ENCODE measurements around the gene PIK3CB. TPM values are rescaled to one million over a fixed set of nuclear protein-coding genes. Genes with fewer than 3 reads are reported as not detected.

The PIK3CB gene
- total and polyA plus RNA-seq, 10 of the 15 experiments (the other 5 are each of a cell fraction or from before 2014, with no cell fraction given), result 5.0 to 18.4 (median 10.4) TPM

GRCh38 chr3:138812806-138813205, 21.9 kb downstream of the PIK3CB start:
- intact Hi-C loops (cut with micrococcal nuclease; ENCODE audit: unreplicated experiment), result no loop called here
- POLR2A ChIA-PET, result no interaction called here
- Histone ChIP-seq H3K27ac (ENCODE audit: control insufficient read depth, insufficient read depth) (no peak overlapping the region), H3K79me2 (ENCODE audit: control insufficient read depth, insufficient read depth, low read length) (peaks cover 19% of the 10 kb centered on the region), H3K36me3 (ENCODE audit: control insufficient read depth in 2 of 2, insufficient read depth in 2 of 2, low read length in 1 of 2) (no peaks in the 10 kb centered on the region), H4K20me1 (ENCODE audit: control insufficient read depth, insufficient read depth) (no peaks in the 10 kb centered on the region), H3K4me1 (ENCODE audit: control insufficient read depth, insufficient read depth, low read length) (peaks cover 3% of the 10 kb centered on the region; the same call in 1 of the 2 replicates), H3K9ac (ENCODE audit: control insufficient read depth, insufficient read depth, low read length) (no peak overlapping the region), H2AFZ (ENCODE audit: control insufficient read depth, low read depth, low read length) (no peak overlapping the region), H3K4me2 (ENCODE audit: control insufficient read depth, insufficient read depth) (no peak overlapping the region), H3K9me3 (replicated peaks; ENCODE audit: control insufficient read depth, insufficient read depth, low read length) (no peaks in the 10 kb centered on the region), H3K4me3 (no peak overlapping the region), H3K27me3 (replicated peaks in 1 of 2; ENCODE audit: control insufficient read depth in 2 of 2, insufficient read depth in 2 of 2, low read length in 1 of 2) (no peaks in the 10 kb centered on the region)
- no TSS peak for BruUV-seq (replicated peaks)
- TF ChIP-seq ELK1 (IDR thresholded peaks at IDR 0.05; ENCODE audit: low read depth, low read length) (no peak), CHD4 (IDR thresholded peaks at IDR 0.05) (no peak), SUZ12 (IDR thresholded peaks at IDR 0.05; ENCODE audit: unreplicated experiment) (no peak), STAT3 (IDR thresholded peaks at IDR 0.05; ENCODE audit: low read depth, low read length) (no peak), KLF5 (IDR thresholded peaks at IDR 0.05; ENCODE audit: partially characterized antibody) (no peak)
- RAD21 ChIA-PET (ENCODE audit: unreplicated experiment), result interaction anchor here (0.9 kb wide), 1 partner anchor 62 kb away, joined by 5 read pairs; no protein-coding TSS in a partner anchor
- 100% methylated on average over 2 of the region's 2 CpGs for WGBS (ENCODE audit: insufficient coverage, insufficient replicate concordance, low lambda C conversion rate, missing lambda C conversion rate)
- in situ Hi-C loops (cut with MboI), result no loop called here
- ATAC-seq, result no peak
- SMC1A ChIA-PET (ENCODE audit: uncharacterized antibody, unreplicated experiment), result no interaction called here
- CTCF ChIA-PET, result interaction anchor here (0.8 kb wide), 1 partner anchor 29 kb away, joined by 3 read pairs; no protein-coding TSS in a partner anchor
- FAIRE-seq, result no peak
- no peak for DNase-seq (ENCODE audit: low read depth, low spot score)
